Measurements from ENCODE around the gene C16orf92. TPM values are rescaled to one million over a fixed set of nuclear protein-coding genes. Genes with fewer than 3 reads are reported as not detected.
A peak's percentile ranks its signal among the peaks of the same experiment; 100 is the strongest.

The C16orf92 gene
- not detected for polyA plus RNA-seq

- H3K4me3 Mint-ChIP-seq, result no peak within 1 kb of the TSS
- DNase-seq, result no peak
- H3K27ac Mint-ChIP-seq, result no peak within 1 kb of the TSS
- peaks cover 0 to 2% (median 0%) of the 10 kb centered on the region in 6 donors for H3K9me3 Mint-ChIP-seq
- H3K36me3 Mint-ChIP-seq, result no peaks in the 10 kb centered on the region
- peaks cover 8 to 9% of the 10 kb centered on the region in 2 donors for H3K4me1 Mint-ChIP-seq
- H3K27me3 Mint-ChIP-seq (ENCODE audit: low read depth in 3 of 3), result peaks cover 2 to 13% (median 5%) of the 10 kb centered on the region in 3 donors
Measured at GRCh38 chr16:30022887-30023286, at the start of gene C16orf92. Gene C16orf92, plus strand, starts transcription at chr16:30023198. Its CDS starts 143 bp downstream, at chr16:30023341.

- H3K9me3 Mint-ChIP-seq, result no peaks in the 10 kb centered on the region
- peaks cover 2 to 6% (median 2%) of the 10 kb centered on the region in 3 donors for H3K27me3 Mint-ChIP-seq (ENCODE audit: low read depth in 3 of 3)
- H3K36me3 Mint-ChIP-seq, result peaks cover 2 to 10% (median 3%) of the 10 kb centered on the region in 3 donors
- DNase-seq, result peak; percentile 99
- H3K4me3 Mint-ChIP-seq, result peak within 1 kb of the TSS; percentile 87 to 96 (median 95)
- peaks cover 43 to 44% of the 10 kb centered on the region in 2 donors for H3K4me1 Mint-ChIP-seq
- peak within 1 kb of the TSS; percentile 83 to 97 (median 93) for H3K27ac Mint-ChIP-seq
Measured at GRCh38 chr16:29973384-29974246, 49.4 kb upstream of the C16orf92 start, which contains the start of gene TAOK2. Gene TAOK2, plus strand, starts transcription at chr16:29973868. Its CDS starts 3,905 bp downstream, at chr16:29977773.

GRCh38 chr16:29974291-29975133 is 48.5 kb upstream of the C16orf92 start:
- H3K36me3 Mint-ChIP-seq, result peaks cover 0 to 16% (median 0%) of the 10 kb centered on the region in 3 donors
- H3K27me3 Mint-ChIP-seq (ENCODE audit: low read depth in 3 of 3), result peaks cover 2 to 3% (median 2%) of the 10 kb centered on the region in 3 donors
- peak overlapping the region; percentile 87 to 96 (median 95) for H3K4me3 Mint-ChIP-seq
- H3K9me3 Mint-ChIP-seq, result no peaks in the 10 kb centered on the region
- DNase-seq, result peak; percentile 23 to 33 (median 26)
- peaks cover 43 to 44% of the 10 kb centered on the region in 2 donors for H3K4me1 Mint-ChIP-seq
- H3K27ac Mint-ChIP-seq, result peak overlapping the region; percentile 76 to 96 (median 93)

- no peak for DNase-seq
- Mint-ChIP-seq H3K27ac (peak overlapping the region; percentile 76 to 96 (median 93)), H3K36me3 (peaks cover 0 to 21% (median 0%) of the 10 kb centered on the region in 3 donors), H3K4me1 (peaks cover 43 to 44% of the 10 kb centered on the region in 2 donors), H3K27me3 (ENCODE audit: low read depth in 3 of 3) (peaks cover 2 to 3% (median 2%) of the 10 kb centered on the region in 3 donors), H3K9me3 (no peaks in the 10 kb centered on the region), H3K4me3 (peak overlapping the region; percentile 87 to 96 (median 95))
Measured at GRCh38 chr16:29975134-29975538, 47.9 kb upstream of the C16orf92 start.

- Mint-ChIP-seq H3K4me1 (peaks cover 43 to 44% of the 10 kb centered on the region in 2 donors), H3K27ac (peak overlapping the region; percentile 45 to 96 (median 93)), H3K4me3 (peak overlapping the region; percentile 87 to 96 (median 95)), H3K27me3 (ENCODE audit: low read depth in 3 of 3) (peaks cover 2 to 3% (median 3%) of the 10 kb centered on the region in 3 donors), H3K9me3 (no peaks in the 10 kb centered on the region), H3K36me3 (peaks cover 0 to 28% (median 2%) of the 10 kb centered on the region in 3 donors)
- DNase-seq, result no peak
Measured at GRCh38 chr16:29975811-29976511, 47.0 kb upstream of the C16orf92 start.

GRCh38 chr16:29977063-29977825 is 45.8 kb upstream of the C16orf92 start:
- peaks cover 2 to 3% (median 3%) of the 10 kb centered on the region in 3 donors for H3K27me3 Mint-ChIP-seq (ENCODE audit: low read depth in 3 of 3)
- peaks cover 43 to 44% of the 10 kb centered on the region in 2 donors for H3K4me1 Mint-ChIP-seq
- DNase-seq, result no peak
- peaks cover 0 to 31% (median 2%) of the 10 kb centered on the region in 3 donors for H3K36me3 Mint-ChIP-seq
- no peak overlapping the region for H3K4me3 Mint-ChIP-seq
- no peaks in the 10 kb centered on the region for H3K9me3 Mint-ChIP-seq
- peak overlapping the region in 3 of 6 donors; percentile 16 to 59 (median 48) for H3K27ac Mint-ChIP-seq

- H3K4me1 Mint-ChIP-seq, result peaks cover 39 to 40% of the 10 kb centered on the region in 2 donors
- H3K36me3 Mint-ChIP-seq, result peaks cover 0 to 39% (median 2%) of the 10 kb centered on the region in 3 donors
- no peak for DNase-seq
- peaks cover 2 to 3% (median 2%) of the 10 kb centered on the region in 3 donors for H3K27me3 Mint-ChIP-seq (ENCODE audit: low read depth in 3 of 3)
- H3K9me3 Mint-ChIP-seq, result no peaks in the 10 kb centered on the region
- H3K4me3 Mint-ChIP-seq, result no peak overlapping the region
- H3K27ac Mint-ChIP-seq, result no peak overlapping the region
Measured at GRCh38 chr16:29978081-29978480, 44.9 kb upstream of the C16orf92 start.

GRCh38 chr16:29978564-29979270 is 44.3 kb upstream of the C16orf92 start:
- H3K9me3 Mint-ChIP-seq, result no peaks in the 10 kb centered on the region
- peaks cover 0 to 3% (median 2%) of the 10 kb centered on the region in 3 donors for H3K27me3 Mint-ChIP-seq (ENCODE audit: low read depth in 3 of 3)
- no peak for DNase-seq
- no peak overlapping the region for H3K27ac Mint-ChIP-seq
- no peak overlapping the region for H3K4me3 Mint-ChIP-seq
- peaks cover 4 to 44% (median 8%) of the 10 kb centered on the region in 3 donors for H3K36me3 Mint-ChIP-seq
- H3K4me1 Mint-ChIP-seq, result peaks cover 33 to 36% of the 10 kb centered on the region in 2 donors

GRCh38 chr16:29982560-29983419 is 40.2 kb upstream of the C16orf92 start:
- H3K4me3 Mint-ChIP-seq, result no peak overlapping the region
- peak overlapping the region in 1 of 6 donors; percentile 17 for H3K27ac Mint-ChIP-seq
- peaks cover 10 to 69% (median 20%) of the 10 kb centered on the region in 3 donors for H3K36me3 Mint-ChIP-seq
- peaks cover 0 to 3% (median 0%) of the 10 kb centered on the region in 3 donors for H3K27me3 Mint-ChIP-seq (ENCODE audit: low read depth in 3 of 3)
- H3K4me1 Mint-ChIP-seq, result peaks cover 0 to under 1% of the 10 kb centered on the region in 2 donors
- no peaks in the 10 kb centered on the region for H3K9me3 Mint-ChIP-seq
- DNase-seq, result no peak

- Mint-ChIP-seq H3K36me3 (peaks cover 10 to 71% (median 20%) of the 10 kb centered on the region in 3 donors), H3K9me3 (no peaks in the 10 kb centered on the region)
- no peak for DNase-seq
Measured at GRCh38 chr16:29983420-29984136, 39.4 kb upstream of the C16orf92 start.

More at GRCh38 chr16:29983420-29984136, 39.4 kb upstream of the C16orf92 start:
- no peak overlapping the region for H3K4me3 Mint-ChIP-seq
- H3K27me3 Mint-ChIP-seq (ENCODE audit: low read depth in 3 of 3), result peaks cover 0 to 3% (median 0%) of the 10 kb centered on the region in 3 donors
- H3K4me1 Mint-ChIP-seq, result no peaks in the 10 kb centered on the region
- peak overlapping the region in 1 of 6 donors; percentile 58 for H3K27ac Mint-ChIP-seq
